Caco-2 (cell line): ENCODE data around the gene SYT1. TPM values are rescaled to one million over a fixed set of nuclear protein-coding genes. Genes with fewer than 3 reads are reported as not detected.

Source experiments
- BruUV-seq: library from RNA; stranded (reverse); fragments of 400-500 nt; replicated peaks from 2 replicates; lab custom pipeline; 2021; lab: Mats Ljungman, UMichigan
- CTCF ChIA-PET: fragments of 300-600 bp; sonication (Branson Sonifier 250); formaldehyde crosslinking; loops from one replicate; lab custom pipeline; 2022; ENCODE audit warnings: antibody characterized with exemption; lab: Charles Lee
- POLR2A ChIA-PET: fragments of 300-600 bp; sonication (Branson Sonifier 250); formaldehyde crosslinking; loops from one replicate; lab custom pipeline; 2022; ENCODE audit warnings: antibody characterized with exemption; lab: Charles Lee
- DNase-seq, 2 experiments: peaks; one replicate each; pipeline versions ENCODE4 v3.0.0 to v3.0.0-alpha.2; 2020 to 2022
- H3K27me3 ChIP-seq: replicated peaks from 2 replicates; pipeline ENCODE4 v1.6.0; 2011; ENCODE audit warnings: low read length; ENCODE audit not compliant: control insufficient read depth, insufficient read depth
- H3K36me3 ChIP-seq: 2 replicates; pipeline ENCODE4 v1.5.1; 2011; ENCODE audit warnings: low read length; ENCODE audit not compliant: control insufficient read depth, insufficient read depth
- H3K4me1 ChIP-seq: fragments of 250-450 bp; sonication (Bioruptor Pico); 2 replicates; pipeline ENCODE4 v1.5.1; 2020; ENCODE audit warnings: mild to moderate bottlenecking
- H3K4me3 ChIP-seq: 2 replicates; pipeline ENCODE4 v1.5.1; 2011; ENCODE audit warnings: low read depth, mild to moderate bottlenecking, control low read depth, low read length
- H3K9me3 ChIP-seq: fragments of 250-450 bp; sonication (Bioruptor Pico); 2 replicates; pipeline ENCODE4 v1.5.1; 2020; ENCODE audit warnings: mild to moderate bottlenecking, moderate library complexity
- H3K27ac Mint-ChIP-seq: one replicate; pipeline ENCODE4 v1.8.0; 2022; ENCODE audit warnings: mixed read lengths; ENCODE audit not compliant: unreplicated experiment
- H3K27me3 Mint-ChIP-seq: one replicate; pipeline ENCODE4 v1.8.0; 2022; ENCODE audit warnings: mixed read lengths; ENCODE audit not compliant: insufficient read depth, unreplicated experiment
- H3K36me3 Mint-ChIP-seq: one replicate; pipeline ENCODE4 v1.8.0; 2022; ENCODE audit warnings: mild to moderate bottlenecking, mixed read lengths; ENCODE audit not compliant: insufficient read depth, unreplicated experiment
- H3K4me1 Mint-ChIP-seq: one replicate; pipeline ENCODE4 v1.8.0; 2022; ENCODE audit warnings: low read depth, mixed read lengths; ENCODE audit not compliant: unreplicated experiment
- H3K4me3 Mint-ChIP-seq: one replicate; pipeline ENCODE4 v1.8.0; 2022; ENCODE audit warnings: mild to moderate bottlenecking, moderate library complexity, mixed read lengths; ENCODE audit not compliant: unreplicated experiment
- H3K9me3 Mint-ChIP-seq: one replicate; pipeline ENCODE4 v1.8.0; 2022; ENCODE audit warnings: mixed read lengths; ENCODE audit not compliant: unreplicated experiment
- CTCF ChIP-seq, 2 experiments: fragments of 200-600 bp in 1 of 2; IDR thresholded peaks; 1 replicate in 1 of 2; 2 replicates in 1 of 2; pipeline versions ENCODE4 v1.5.1 to v1.8.0; 2011 to 2022; ENCODE audit warnings: antibody characterized with exemption in 1 of 2, control low read depth in 1 of 2, inconsistent platforms in 1 of 2, low read depth in 1 of 2, low read length in 1 of 2, mild to moderate bottlenecking in 1 of 2, moderate library complexity in 1 of 2; ENCODE audit not compliant: insufficient read depth in 1 of 2, severe bottlenecking in 1 of 2, unreplicated experiment in 1 of 2
- intact Hi-C: fragments of 100-400 bp; cut with micrococcal nuclease; formaldehyde crosslinking; loops from one replicate; pipeline ENCODE4 v1.10.0; 2022; ENCODE audit not compliant: unreplicated experiment
- total RNA-seq: library from RNA; stranded (reverse); gene quantifications from 2 replicates; pipeline ENCODE4 v1.2.3, GENCODE V29; 2022

Gene SYT1
- total RNA-seq, 1 experiment from 2014 or later = 0.39 TPM

GRCh38 chr12:79482323-79482722, 617.7 kb downstream of the SYT1 start:
- H3K9me3 ChIP-seq = no peaks in the 10 kb centered on the region
- Mint-ChIP-seq H3K27ac (no peak overlapping the region), H3K36me3 (no peaks in the 10 kb centered on the region), H3K27me3 (no peaks in the 10 kb centered on the region), H3K9me3 (peaks cover 21% of the 10 kb centered on the region), H3K4me3 (no peak overlapping the region), H3K4me1 (peaks cover 7% of the 10 kb centered on the region)
- H3K27me3 ChIP-seq = no peaks in the 10 kb centered on the region
- TF ChIP-seq CTCF (IDR thresholded peaks at IDR 0.05; ENCODE audit: insufficient read depth in 1 of 2, low read depth in 1 of 2, low read length in 1 of 2, severe bottlenecking in 1 of 2, unreplicated experiment in 1 of 2) = no peak
- ChIA-PET CTCF (no interaction called here), POLR2A (no interaction called here)
- H3K4me1 ChIP-seq = peaks cover 5% of the 10 kb centered on the region; the same call in 1 of the 2 replicates
- no TSS peak for BruUV-seq
- intact Hi-C loops = no loop called here
- no peaks in the 10 kb centered on the region for H3K36me3 ChIP-seq
- no peak overlapping the region for H3K4me3 ChIP-seq
- DNase-seq = no peak

DNA sequence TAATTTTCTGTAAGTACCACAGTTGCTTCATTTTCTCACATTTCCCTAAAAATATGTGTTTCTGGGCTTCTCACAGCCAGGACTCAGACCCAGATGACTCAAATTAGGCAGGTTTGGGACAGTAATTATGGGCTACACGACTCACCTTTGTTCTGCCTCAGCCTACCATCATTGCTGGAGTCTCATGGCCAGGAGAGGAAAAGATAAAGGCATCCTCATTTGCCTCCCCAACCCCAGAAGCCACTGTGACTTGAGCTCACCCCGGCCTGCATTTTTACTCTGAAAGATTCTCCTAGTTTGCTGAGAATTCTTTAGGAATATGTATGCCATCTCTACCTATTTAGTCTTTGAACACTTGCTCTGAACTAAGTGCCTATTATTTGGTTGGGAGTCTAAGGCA, 618.3 kb downstream of the SYT1 start:
- H3K9me3 Mint-ChIP-seq = peaks cover 21% of the 10 kb centered on the region

GRCh38 chr12:79486154-79486553, 621.6 kb downstream of the SYT1 start:
- Mint-ChIP-seq H3K4me3 (no peak overlapping the region), H3K27me3 (no peaks in the 10 kb centered on the region), H3K36me3 (no peaks in the 10 kb centered on the region), H3K4me1 (peaks cover 7% of the 10 kb centered on the region), H3K9me3 (peaks cover 21% of the 10 kb centered on the region), H3K27ac (no peak overlapping the region)
- Histone ChIP-seq H3K4me3 (no peak overlapping the region), H3K36me3 (no peaks in the 10 kb centered on the region), H3K9me3 (no peaks in the 10 kb centered on the region), H3K27me3 (no peaks in the 10 kb centered on the region), H3K4me1 (peaks cover 5% of the 10 kb centered on the region; the same call in 1 of the 2 replicates)
- TF ChIP-seq CTCF (IDR thresholded peaks at IDR 0.05; ENCODE audit: insufficient read depth in 1 of 2, low read depth in 1 of 2, low read length in 1 of 2, severe bottlenecking in 1 of 2, unreplicated experiment in 1 of 2) = no peak
- CTCF ChIA-PET = interaction anchor here (0.6 to 0.7 kb wide), 2 partner anchors 48 to 1766 kb away, joined by 5 to 7 read pairs; no protein-coding TSS in a partner anchor
- intact Hi-C loops = no loop called here
- POLR2A ChIA-PET = no interaction called here
- DNase-seq = no peak
- no TSS peak for BruUV-seq

More for the DNA sequence above, 618.3 kb downstream of the SYT1 start:
- no peak for TF ChIP-seq CTCF (IDR thresholded peaks at IDR 0.05; ENCODE audit: insufficient read depth in 1 of 2, low read depth in 1 of 2, low read length in 1 of 2, severe bottlenecking in 1 of 2, unreplicated experiment in 1 of 2)
- Mint-ChIP-seq H3K4me1 (peaks cover 7% of the 10 kb centered on the region), H3K27me3 (no peaks in the 10 kb centered on the region), H3K36me3 (no peaks in the 10 kb centered on the region), H3K27ac (no peak overlapping the region), H3K4me3 (no peak overlapping the region)
- Histone ChIP-seq H3K9me3 (no peaks in the 10 kb centered on the region), H3K4me3 (no peak overlapping the region), H3K27me3 (no peaks in the 10 kb centered on the region), H3K36me3 (no peaks in the 10 kb centered on the region), H3K4me1 (peaks cover 5% of the 10 kb centered on the region; the same call in 1 of the 2 replicates)
- no TSS peak for BruUV-seq
- ChIA-PET POLR2A (no interaction called here), CTCF (no interaction called here)
- intact Hi-C loops = no loop called here
- no peak for DNase-seq
